Stimulated activated CD4-positive, alpha-beta T cell treated with anti-CD3 and anti-CD28 coated beads, Interleukin-1b, Interleukin-23, amount 100 ng/mL, for 24 hours (primary cell): ENCODE results near the gene SLC25A46.
"Not testable (repeated sequence)": the region's sequence is repeated elsewhere in the genome, so short reads cannot be mapped to it uniquely, and the experiment has no call there.

Experiments
- DNase-seq, 4 experiments: peaks; one replicate each; pipeline ENCODE4 v3.0.0-alpha.2; 2020; ENCODE audit warnings: low read depth in 4 of 4, low spot score in 1 of 4

The SLC25A46 gene

GRCh38 chr5:110754181-110754580, 15.4 kb downstream of the SLC25A46 start:
- DNase-seq, result no peak

- no peak for DNase-seq
Measured at GRCh38 chr5:110757118-110757729, 18.4 kb downstream of the SLC25A46 start.

DNA sequence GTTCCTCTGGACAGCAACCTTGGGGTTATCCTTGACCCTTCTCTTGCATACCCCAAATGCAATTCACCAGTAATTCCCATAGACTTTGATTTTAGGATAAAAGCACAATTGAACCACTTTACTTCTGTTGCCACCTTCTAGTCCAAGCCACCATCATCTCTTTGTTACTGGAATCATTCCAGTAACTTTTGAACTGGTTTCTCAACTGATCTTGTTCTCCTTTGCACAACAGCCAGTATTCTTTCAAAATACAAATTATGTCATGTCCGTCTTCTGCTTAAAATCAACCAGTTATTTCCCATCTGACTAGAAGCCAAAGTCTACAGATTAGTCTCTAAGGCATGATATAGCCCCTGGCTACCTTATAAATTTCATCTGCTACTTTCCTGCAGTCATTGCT, 21.4 kb downstream of the SLC25A46 start:
- DNase-seq, result no peak

GRCh38 chr5:110768138-110768860, 29.5 kb downstream of the SLC25A46 start:
- DNase-seq, result no peak

- no peak for DNase-seq
Measured at GRCh38 chr5:110769000-110769681, 30.3 kb downstream of the SLC25A46 start.

GRCh38 chr5:110770286-110770685, 31.5 kb downstream of the SLC25A46 start:
- no peak for DNase-seq

DNA sequence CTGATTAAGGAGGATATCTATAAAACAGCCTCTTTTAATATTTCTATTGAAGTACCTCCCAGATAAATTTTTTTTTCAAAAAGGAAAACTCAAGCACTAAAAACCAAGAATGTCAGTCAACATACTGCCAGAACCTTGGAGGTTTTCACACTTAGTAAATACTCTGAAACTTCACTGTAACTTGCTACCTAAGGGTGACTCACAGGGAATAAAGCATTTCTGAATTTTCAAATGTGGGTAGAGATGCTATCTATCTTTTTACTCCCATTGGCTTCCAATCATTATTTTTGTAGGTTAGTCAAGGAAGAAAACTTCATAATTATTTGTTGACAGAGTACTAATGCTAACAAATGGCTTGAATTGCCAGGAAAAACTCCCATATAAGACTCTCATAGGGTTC, 46.1 kb downstream of the SLC25A46 start:
- DNase-seq, result no peak

- no peak for DNase-seq
Measured at GRCh38 chr5:110785356-110785755, 46.5 kb downstream of the SLC25A46 start.

DNA sequence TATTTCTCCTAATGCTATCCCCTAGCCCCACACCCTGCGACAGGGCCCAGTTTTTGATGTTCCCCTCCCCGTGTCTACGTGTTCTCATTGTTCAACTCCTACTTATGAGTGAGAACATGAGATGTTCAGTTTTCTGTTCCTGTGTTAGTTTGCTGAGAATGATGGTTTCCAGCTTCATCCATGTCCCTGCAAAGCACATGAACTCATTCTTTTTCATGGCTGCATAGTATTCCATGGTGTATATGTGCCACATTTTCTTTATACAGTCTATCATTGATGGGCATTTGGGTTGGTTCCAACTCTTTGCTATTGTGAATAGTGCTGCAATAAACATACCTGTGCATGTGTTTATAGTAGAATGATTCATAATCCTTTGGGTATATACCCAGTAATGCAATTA, 49.2 kb downstream of the SLC25A46 start:
- DNase-seq, result not testable (repeated sequence)

DNA sequence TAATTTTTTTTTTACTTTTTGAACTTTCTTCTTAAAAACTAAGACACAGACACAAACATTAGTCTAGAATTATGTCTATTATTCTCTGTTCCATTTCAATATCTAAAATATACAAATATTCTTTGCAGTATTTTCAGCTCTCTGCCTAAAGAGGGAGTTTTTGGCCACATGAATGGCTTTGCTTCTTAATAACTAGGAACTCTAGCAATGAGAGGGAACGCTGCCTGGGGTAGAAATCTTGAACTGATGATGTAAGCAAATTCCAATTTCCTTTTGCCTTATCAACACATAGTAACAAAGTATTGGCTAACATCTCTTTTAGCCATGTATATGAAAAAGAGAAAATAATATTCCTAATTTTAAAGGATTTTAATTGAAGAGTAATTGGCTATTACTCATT, 51.9 kb downstream of the SLC25A46 start:
- no peak for DNase-seq

DNA sequence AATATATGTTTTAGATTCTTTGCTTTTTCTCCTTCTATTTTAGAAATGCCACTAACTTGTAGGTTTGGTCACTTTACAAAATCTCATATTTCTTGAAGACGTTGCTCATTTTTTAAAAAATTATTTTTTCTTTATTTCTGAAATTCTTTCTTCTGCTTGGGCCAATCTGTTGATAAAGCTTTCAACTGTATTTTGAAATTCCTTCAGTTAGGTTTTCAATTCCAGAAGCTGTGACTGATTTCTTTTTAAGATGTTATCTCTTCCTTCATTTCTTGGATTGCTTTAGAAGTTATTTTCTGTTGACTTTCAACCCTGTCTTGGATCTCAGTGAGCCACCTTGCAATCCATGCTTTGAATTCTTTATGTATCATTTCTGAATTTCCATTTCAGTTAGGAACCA, 64.2 kb downstream of the SLC25A46 start:
- no peak for DNase-seq

- no peak for DNase-seq
Measured at GRCh38 chr5:110803467-110804326, 64.9 kb downstream of the SLC25A46 start.

GRCh38 chr5:110807169-110807568, 68.4 kb downstream of the SLC25A46 start:
- DNase-seq, result no peak

- no peak for DNase-seq
Measured at GRCh38 chr5:110809006-110809405, 70.2 kb downstream of the SLC25A46 start.
